Kidney glomerular epithelial cell (primary cell): ENCODE results near the gene BYSL.
A peak's percentile ranks its signal among the peaks of the same experiment; 100 is the strongest.

Source experiments
- DNase-seq: peaks from one replicate; lab custom pipeline; 2025; lab: John Stamatoyannopoulos, UW

Gene BYSL, protein sequence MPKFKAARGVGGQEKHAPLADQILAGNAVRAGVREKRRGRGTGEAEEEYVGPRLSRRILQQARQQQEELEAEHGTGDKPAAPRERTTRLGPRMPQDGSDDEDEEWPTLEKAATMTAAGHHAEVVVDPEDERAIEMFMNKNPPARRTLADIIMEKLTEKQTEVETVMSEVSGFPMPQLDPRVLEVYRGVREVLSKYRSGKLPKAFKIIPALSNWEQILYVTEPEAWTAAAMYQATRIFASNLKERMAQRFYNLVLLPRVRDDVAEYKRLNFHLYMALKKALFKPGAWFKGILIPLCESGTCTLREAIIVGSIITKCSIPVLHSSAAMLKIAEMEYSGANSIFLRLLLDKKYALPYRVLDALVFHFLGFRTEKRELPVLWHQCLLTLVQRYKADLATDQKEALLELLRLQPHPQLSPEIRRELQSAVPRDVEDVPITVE

DNA sequence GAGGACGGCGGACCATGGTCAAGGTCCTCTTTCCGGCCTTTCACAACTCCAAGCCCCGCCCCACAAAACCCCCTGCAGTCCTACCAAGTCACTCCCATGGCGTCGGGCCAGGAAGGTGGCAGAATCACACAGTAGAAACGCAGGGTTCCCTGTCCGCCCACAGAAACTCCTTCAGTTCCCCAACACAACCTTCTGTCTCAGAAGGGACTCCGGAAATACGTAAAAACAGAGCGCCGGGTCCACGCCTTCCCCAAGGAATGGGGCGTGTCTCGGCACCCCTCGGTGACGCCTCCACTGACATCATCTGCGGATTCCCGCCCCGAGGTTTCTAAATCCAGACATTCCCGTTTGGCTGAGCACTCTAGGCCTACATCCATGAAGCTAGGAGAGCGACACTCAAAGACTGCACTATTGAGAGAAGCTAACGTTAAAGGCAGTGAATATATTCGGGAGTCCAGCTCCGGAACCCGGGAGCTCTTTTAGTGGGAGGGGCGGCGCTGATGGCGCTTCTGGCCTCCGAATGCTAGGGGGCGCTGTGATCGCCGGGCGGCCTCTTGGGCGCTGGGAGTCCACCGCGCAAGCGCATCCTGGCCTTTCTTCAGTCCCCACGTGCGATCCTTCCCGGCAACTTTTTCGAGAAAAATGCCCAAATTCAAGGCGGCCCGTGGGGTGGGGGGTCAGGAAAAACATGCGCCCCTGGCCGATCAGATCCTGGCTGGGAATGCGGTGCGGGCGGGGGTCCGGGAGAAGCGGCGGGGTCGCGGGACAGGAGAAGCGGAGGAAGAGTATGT, at the start of gene BYSL, which contains the start of gene MED20:
Gene BYSL, plus strand, starts transcription at position 579 of the 791 bp plus-strand sequence. Its CDS starts 64 bp downstream, at position 643.
Gene MED20, minus strand, starts transcription at position 219 of the 791 bp plus-strand sequence. Its CDS starts 121 bp downstream, at position 98.
- peak; percentile 94 for DNase-seq

DNA sequence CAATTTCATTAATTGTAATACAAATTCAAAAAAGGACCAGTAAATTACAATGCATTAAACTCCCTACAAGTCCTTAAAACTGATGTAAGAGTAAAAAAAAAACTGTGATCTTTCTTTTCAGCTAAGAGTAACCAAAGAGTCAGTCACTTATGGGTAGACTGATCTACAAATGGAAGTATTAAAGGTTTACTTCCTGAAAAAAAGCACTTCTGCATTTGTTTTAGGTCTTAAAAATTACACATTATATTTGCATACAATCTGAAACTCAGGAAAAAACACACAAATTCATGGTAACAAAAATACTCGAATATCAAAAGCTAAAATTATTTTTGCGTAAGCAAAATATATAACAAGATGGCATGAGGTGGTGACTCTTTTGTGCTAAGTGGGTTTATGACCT, 49.6 kb upstream of the BYSL start:
- DNase-seq = no peak

DNA sequence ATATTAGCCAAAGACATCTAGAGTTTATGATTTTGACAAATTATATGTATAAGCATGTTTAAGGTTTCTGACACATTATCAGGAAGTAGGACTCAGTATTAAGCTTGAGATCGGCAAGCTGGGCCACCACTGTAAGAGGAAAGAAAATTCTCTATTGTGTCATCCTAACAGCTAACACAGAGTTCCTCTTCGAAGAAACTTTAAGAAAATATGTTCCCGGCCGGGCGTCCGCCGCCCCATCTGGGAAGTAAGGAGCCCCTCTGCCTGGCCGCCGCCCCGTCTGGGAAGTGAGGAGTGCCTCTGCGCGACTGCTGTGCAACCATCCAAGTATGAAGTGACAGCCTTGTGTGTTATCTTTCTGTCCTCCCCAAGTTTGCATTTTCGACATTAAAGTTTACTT, 49.2 kb upstream of the BYSL start:
- no peak for DNase-seq

DNA sequence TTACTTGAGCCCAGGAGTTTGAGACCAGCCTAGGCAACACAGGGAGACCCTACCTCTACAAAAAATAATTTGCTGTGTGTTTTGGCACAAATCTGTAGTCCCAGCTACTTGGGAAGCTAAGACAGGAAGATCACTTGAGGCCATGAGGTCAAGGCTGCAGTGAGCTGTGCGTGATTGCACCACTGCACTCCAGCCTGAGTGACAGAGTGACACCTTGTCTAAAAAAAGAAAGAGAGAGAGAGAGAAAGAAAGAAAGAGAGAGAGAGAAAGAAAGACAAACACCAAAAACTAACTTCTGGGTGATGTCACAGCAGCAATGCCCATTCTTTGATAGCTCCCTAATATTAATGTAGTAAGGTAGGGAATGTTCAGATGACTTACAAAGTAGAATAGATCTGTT, 46.6 kb upstream of the BYSL start:
- DNase-seq = no peak

DNA sequence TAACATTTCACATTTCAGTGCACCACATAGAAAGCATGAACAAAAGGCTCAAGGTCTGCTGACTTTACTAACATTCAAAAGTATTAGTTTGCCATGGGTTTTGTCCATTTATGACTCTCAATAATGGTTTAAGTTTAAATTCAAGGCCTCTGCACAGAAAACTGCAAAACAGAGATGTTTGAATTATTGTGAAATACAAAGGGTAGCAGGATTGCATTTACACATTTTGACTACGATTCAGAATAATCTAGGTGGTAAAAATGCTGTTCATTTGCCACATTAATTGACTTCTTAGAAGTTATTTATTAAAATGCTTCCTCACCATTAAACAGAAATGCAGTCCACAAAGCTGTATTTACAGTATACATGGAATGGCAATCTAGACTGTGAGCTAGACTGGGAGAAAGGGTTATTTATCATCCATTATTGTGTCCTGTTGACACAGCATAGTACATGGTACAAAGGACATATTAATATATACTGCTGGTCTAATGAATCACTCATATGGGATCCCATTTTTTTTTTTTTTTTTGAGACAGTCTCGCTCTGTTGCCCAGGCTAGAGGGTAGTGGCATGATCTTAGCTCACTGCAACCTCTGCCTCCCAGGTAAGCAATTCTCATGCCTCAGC, 44.1 kb upstream of the BYSL start:
- no peak for DNase-seq

DNA sequence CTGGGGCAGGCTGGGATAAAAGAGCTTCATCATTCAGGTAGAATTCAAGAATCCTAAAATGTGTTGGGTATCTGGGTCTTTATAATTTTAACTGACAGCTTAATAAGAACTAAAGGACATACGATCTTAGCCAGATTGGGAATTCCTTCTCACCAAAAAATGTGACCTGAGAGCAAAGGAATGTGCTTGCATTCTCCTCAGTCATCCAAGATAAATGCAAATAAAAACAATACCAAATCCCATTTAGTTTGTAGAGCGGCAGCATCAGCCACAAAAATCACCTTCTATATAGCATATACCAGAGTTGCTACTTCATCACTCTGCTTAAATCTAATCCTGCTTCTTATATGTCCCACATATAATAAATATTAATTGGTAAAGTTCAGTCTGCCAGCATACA, 43.1 kb upstream of the BYSL start:
- DNase-seq = peak; percentile 26

DNA sequence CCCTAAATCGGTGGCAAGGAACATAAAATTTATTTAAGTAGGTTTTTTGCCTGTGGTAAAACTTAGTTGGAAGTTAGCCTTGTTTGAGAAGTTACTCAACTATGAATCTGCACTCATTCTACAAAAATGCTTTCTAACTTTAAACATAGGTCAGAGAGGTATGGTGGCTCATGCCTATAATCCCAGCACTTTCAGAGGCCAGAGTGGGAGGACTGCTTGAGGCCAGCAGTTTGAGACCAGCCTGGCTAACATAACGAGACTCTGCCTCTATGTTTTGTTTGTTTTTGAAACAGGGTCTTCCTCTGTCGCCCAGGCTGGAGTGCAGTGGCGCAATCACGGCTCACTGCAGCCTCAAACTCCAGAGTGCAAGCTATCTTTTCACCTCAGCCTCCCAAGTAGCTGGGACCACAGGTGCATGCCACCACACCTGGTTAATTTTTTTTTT, 42.3 kb upstream of the BYSL start:
- DNase-seq = no peak

DNA sequence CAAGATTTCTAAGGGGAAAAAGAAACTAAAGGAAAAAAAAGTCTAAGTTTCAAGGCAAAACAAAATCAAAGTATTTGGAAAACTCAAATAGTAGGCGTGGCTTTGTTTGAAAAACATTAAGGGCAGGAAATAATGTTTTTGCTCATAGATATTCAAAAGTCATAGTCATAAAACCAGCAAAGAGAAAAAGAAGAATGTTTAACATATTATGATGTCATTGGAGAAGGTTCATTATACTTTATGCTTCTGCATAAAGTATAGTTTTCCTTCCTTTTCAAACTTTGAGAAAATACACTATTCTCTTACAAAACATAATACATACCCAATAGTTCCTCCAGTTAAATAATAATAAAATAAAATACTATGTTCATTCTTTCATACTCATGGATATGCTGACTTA, 39.8 kb upstream of the BYSL start:
- DNase-seq = no peak

DNA sequence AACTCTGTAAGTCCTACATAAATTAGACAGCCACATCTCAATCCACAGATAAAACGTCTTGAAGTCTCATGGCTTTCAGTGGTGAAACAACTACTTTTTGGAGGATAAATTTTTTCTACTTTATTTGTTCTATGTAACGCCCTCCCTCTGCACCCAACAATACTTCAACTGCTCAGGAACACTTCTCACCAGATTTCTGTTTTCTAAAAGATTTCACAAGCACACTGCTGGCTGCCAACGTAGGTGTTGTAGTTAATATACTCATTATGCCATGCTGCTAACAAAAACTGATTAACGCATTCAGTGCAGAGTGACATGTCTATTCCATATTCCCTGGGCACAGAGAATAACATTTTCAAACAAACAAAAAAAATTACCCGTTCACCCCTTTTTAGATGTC, 36.3 kb upstream of the BYSL start:
- DNase-seq = no peak

DNA sequence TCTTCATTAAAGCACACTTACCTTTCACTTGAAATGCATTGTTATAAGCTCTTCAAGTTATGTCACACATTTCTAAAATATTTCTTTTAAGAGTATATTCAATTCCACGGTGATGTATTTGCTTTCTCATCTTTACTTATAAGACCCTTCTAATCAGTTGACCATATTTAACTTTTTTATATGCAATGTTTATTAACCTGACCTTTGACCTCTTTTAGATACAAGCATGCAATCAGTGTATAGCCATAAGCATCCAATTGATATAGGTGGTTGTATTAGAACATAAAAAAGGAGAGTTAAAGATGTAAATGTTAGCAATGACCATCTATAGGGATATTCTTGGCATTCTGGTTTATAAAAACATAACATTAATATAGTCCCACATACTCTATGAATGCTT, 35.4 kb upstream of the BYSL start:
- DNase-seq = no peak

DNA sequence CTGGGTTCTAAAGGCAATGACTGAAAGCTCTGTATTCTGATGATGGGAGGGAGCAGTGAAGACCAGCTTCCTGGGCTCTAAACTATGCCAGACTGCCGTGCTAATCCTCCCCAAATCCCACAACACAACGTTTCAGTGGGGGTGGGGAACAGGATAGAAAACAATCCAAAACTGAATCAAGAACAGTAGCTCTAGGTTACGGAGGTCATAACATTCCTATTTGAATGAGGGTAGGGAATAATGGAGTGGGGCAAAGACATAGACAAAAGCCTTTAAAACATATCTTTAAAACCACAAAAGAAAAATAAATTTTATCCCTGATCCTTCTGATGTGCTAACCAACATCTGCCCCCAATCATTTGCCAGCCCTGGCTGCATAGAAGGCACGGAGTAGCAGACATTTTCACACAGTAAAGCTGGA, 34.0 kb upstream of the BYSL start:
- DNase-seq = no peak

DNA sequence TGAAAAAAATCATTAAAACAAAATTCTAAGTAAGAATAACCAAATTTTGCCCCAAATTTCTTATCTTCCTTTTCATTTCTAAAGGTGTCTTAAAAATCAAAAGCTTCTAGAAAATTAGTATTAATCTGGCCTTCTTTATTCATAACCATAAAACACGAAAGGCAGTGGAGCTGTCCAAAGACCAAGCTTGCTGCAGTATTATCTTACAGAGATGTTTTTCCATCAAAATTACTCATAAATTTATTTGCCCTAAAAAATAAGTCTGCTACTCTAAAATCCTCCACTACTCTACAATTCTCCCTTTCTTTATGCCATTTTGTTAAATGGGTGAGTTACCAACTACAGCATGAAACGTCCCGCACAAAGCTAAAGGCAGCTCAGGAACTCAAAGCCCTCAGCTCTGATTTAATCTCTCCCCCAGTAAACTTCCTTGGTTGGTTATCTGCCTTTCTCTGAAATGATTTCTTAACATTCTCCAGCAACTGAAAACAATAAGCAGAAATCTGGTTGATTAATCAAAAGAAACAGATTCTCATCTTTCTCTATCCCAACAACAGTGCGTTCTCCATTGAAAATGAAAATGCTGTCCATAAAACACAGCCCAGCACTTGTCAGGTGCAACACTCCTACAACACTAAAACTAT, 28.3 kb upstream of the BYSL start:
- DNase-seq = no peak

DNA sequence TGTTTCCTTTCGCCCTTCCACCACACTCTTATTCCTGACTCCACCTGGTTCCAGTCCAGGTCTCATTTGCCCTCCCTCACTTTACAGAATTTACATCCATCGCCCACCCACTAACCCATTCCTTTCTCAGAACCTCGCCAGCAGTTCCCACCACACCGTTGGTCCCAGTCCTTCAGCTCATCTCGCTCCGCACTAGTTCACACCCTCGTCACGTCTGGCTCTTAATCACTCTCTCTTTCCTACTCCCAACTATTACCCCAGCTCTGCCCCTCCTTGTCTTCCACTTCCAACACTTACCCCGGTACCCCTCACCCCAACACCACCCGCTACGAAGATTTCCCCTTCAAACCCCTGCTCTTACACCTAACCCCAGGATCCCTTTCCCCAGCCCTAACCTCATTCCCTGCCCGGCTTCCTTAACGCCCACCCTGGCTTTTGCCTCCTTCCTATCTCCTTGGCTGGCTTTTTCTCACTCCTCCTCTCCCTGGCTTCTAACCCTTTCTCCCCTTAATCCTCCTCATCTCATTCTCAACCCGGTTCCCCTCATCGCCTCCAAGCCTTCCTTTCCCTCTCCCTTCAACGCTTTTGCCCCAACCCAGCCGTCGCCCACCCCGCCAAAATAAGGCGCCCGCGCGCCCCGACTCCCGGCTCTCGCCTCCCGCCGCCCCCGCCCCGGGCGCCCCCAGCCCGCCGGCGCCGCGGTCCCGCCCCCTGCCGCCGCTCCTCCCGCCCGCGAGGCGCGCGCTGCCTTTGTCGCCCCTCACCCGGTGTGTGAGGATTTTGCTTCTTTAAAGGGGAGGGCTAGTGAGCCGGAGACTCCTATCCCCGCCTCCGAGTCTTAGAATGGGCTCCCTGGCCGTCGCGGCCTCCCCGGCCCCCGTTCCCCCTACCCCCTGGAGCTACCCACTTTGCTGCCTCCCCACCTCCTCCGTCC, 26.7 kb upstream of the BYSL start:
- DNase-seq = no peak

DNA sequence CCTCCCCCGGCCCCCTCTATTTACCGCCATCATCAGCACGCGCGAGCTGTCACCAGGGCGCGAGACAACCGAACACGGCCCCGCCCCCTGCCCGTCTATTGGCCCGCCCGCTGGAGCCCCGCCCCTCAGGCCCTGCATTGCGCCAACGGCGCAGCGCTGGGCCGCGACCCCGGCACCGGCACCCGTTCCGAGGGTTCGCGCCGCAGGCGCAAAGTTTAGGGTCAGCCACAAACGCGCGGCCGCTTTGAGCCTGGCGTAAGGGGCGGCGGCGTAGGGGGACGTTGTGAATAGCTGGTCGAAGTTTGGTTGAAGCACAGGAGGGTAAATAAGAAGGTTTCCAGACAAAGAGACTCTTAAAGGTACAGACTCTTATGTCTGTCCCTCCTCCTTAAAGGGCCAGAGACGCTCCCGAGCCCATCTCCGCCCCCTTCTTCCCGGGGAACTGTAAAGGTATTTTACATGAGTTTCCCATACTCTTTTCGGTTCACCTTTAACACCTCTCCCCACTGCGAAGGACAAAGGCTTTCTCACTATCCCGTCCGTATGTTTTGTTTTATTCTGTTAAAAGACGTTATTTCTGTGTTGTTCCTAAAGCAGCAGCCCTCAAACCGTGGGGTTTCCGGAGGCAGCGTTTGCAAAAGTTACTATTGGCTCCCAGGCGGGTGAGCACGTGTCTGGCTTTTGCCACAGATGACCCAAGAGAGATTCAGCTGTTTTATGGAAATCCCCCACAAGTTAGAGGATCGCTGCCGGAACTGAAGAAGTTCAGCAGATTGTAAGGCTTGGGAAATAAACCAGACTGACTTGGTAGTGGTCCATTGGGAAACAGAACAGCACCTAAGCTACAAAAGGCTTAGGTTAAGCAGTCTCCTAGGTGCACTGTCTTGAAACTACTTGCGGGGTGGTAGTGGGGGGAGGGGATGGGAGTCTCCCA, 25.7 kb upstream of the BYSL start, which contains the start of gene USP49:
Gene USP49, minus strand, starts transcription at position 76 of the 934 bp plus-strand sequence. CDS start 88,392 bp downstream, outside the sequence.
- DNase-seq = peak; percentile 80

DNA sequence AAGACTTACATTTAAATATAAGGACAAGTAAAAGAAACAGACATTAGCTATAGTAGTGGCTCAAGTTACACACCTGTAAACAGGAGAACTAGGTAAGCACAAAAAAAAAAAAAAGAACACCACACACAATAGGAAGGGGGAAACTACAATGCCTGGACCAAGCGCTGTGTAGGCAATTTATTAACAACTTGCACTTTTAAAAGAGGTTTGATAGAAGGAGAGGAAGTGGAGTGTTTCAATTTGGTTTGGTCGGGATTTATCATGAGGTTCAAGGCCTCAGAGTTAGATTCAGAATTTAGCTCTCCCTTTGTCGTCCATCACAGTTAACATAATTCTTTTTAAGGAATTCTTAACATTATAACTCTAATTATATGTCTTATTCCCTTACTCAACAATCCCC, 25.0 kb upstream of the BYSL start:
- DNase-seq = no peak

DNA sequence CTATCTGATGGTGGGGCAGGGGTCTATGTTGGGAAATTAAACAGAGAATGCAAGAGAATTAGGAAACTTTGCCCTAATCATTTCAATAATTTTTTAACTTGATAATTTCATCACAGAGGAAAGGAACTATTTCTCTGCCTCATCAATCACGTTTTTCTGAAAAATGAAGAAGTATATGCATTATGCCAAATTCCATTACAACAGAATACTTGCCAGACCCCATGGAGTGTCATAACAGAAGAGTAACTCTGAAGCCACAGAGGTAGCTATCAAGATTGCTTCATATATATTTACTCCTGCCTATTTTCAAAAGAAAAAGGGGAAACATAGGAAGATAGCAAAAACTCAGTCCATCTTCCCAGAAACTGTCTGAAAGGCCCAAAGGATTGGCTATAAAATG, 20.4 kb upstream of the BYSL start:
- DNase-seq = no peak

DNA sequence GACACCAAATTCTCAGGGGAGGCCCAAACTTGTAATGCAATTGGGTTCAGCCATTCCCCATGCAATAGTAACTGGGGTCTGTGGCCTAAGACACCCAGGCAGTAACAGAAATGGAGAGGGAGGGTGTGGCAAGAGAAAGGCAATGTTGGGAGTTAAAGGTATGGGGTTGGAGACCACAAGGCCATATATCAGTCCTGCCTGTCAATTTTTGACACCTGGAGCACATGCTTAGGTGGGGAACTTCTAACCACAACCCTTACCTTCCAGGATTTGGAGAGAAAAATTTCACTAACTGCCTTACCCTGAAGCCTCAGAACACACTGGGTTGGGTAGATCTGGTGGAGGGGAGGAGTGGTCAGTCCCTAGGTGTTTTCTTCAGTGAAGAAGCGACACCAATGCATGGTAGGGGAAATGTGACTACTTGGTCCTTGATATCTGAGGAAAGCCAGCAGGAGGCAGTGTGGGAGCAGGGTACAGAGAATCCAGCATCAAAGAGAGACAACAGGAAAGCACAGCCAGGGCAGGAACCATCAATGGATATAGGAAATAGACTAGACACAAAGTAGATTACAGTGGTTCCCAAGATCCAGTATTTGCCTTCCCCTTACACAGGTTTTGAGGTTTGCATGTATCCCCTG, 19.3 kb upstream of the BYSL start:
- DNase-seq = no peak

DNA sequence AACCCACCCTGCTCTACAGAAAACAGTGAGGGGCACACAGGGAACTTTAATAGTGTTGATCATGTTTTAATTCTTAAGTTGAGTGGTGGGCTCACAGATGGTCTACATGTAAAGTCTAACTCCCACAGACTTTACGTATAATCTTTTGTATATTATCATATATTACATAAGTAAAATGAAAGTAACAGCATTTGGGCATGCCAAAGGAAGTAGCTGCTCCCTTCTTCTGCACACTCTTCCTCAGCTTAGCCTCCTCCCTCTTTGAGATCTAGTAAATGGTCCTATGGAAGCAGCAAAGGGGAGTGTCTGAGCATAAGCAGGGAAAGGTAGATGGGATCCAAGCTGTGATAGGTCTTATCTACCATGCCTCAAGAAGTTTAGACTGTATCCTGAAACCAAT, 11.6 kb upstream of the BYSL start:
- DNase-seq = no peak

DNA sequence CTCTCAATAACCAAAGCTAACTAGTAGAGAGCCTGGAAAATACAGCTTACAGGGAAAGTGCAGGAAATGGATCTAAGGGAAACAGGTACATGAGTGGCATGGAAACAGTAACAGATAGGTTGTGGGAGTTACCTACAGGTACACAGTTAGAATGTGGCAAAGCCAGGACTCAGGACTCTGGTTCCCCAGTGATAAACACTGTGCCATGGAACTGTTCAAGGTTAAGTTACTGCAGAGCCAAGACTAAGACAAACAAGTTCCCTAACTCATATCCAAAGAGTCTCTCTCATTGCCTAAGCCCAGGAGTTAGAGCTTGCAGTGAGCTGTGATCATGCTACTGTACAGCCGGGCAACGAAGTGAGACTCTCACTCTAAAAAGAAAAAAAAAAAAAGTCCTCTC, 7.0 kb upstream of the BYSL start:
- no peak for DNase-seq
